NCI-H1436 (cell line): ENCODE data around the gene TRPV6.

Experiments
- DNase-seq: peaks from one replicate; lab custom pipeline; 2025; lab: John Stamatoyannopoulos, UW

TRPV6 gene

GRCh38 chr7:142885311-142886230 lies at the start of gene TRPV6:
TSS of gene TRPV6 (minus strand) at chr7:142885745.
- no peak for DNase-seq

- no peak for DNase-seq
Measured at GRCh38 chr7:142934056-142934455, 48.5 kb upstream of the TRPV6 start.

- no peak for DNase-seq
Measured at GRCh38 chr7:142933624-142934023, 48.1 kb upstream of the TRPV6 start, which contains the start of gene TRPV5. TSS of gene TRPV5 (minus strand) at chr7:142933746. CDS start at chr7:142933459, 287 bp downstream.

- DNase-seq: no peak
Measured at GRCh38 chr7:142933092-142933475, 47.5 kb upstream of the TRPV6 start.

- no peak for DNase-seq
Measured at GRCh38 chr7:142932386-142933091, 47.0 kb upstream of the TRPV6 start.

GRCh38 chr7:142930126-142930730 lies 44.7 kb upstream of the TRPV6 start:
- DNase-seq: no peak

- no peak for DNase-seq
Measured at GRCh38 chr7:142927949-142928348, 42.4 kb upstream of the TRPV6 start.

- DNase-seq: no peak
Measured at GRCh38 chr7:142927085-142927745, 41.7 kb upstream of the TRPV6 start.

- no peak for DNase-seq
Measured at GRCh38 chr7:142925413-142925812, 39.9 kb upstream of the TRPV6 start.

- DNase-seq: no peak
Measured at GRCh38 chr7:142923391-142923790, 37.8 kb upstream of the TRPV6 start.

GRCh38 chr7:142919656-142920055 lies 34.1 kb upstream of the TRPV6 start:
- DNase-seq: no peak

- DNase-seq: no peak
Measured at GRCh38 chr7:142918901-142919300, 33.4 kb upstream of the TRPV6 start.

- DNase-seq: no peak
Measured at GRCh38 chr7:142917447-142917846, 31.9 kb upstream of the TRPV6 start.

GRCh38 chr7:142916508-142916907 lies 31.0 kb upstream of the TRPV6 start:
- DNase-seq: no peak

- no peak for DNase-seq
Measured at GRCh38 chr7:142915315-142915714, 29.8 kb upstream of the TRPV6 start.

GRCh38 chr7:142914121-142914520 lies 28.6 kb upstream of the TRPV6 start:
- DNase-seq: no peak

GRCh38 chr7:142913566-142913965 lies 28.0 kb upstream of the TRPV6 start:
- no peak for DNase-seq

- no peak for DNase-seq
Measured at GRCh38 chr7:142913051-142913450, 27.5 kb upstream of the TRPV6 start.

- DNase-seq: no peak
Measured at GRCh38 chr7:142910481-142910880, 24.9 kb upstream of the TRPV6 start.

- no peak for DNase-seq
Measured at GRCh38 chr7:142910031-142910433, 24.5 kb upstream of the TRPV6 start.

GRCh38 chr7:142908921-142909890 lies 23.7 kb upstream of the TRPV6 start:
- no peak for DNase-seq
